K562 (cell line): ENCODE measurements around the gene CMBL. TPM values are rescaled to one million over a fixed set of nuclear protein-coding genes. Genes with fewer than 3 reads are reported as not detected.

Experiments
- ATF1 ChIP-seq, 2 experiments: fragments of 450-650 bp in 1 of 2; IDR thresholded peaks; 2 replicates each; pipeline ENCODE4 v1.6.1; 2016; ENCODE audit warnings: missing compliant biosample characterization in 1 of 2, missing genetic modification characterization in 1 of 2
- EHMT2 ChIP-seq: fragments of 450-650 bp; IDR thresholded peaks from 2 replicates; pipeline ENCODE4 v1.6.1; 2018; ENCODE audit warnings: antibody characterized with exemption
- EP300 ChIP-seq: IDR thresholded peaks from 2 replicates; pipeline ENCODE4 v1.6.1; 2012; ENCODE audit warnings: low read length, improper control_type of control experiment
- ESRRA ChIP-seq: fragments of 450-650 bp; IDR thresholded peaks from 2 replicates; pipeline ENCODE4 v1.6.1; 2014; ENCODE audit warnings: low read depth, mild to moderate bottlenecking, moderate library complexity, borderline replicate concordance
- FOXJ2 ChIP-seq: fragments of 200-800 bp; sonication (Bioruptor generic); IDR thresholded peaks from 2 replicates; pipeline ENCODE4 v1.6.1; 2016; ENCODE audit warnings: missing genetic modification characterization, missing compliant biosample characterization
- FOXK1 ChIP-seq: sonication (generic); formaldehyde crosslinking; IDR thresholded peaks from 2 replicates; pipeline ENCODE4 v1.8.0; 2022; ENCODE audit warnings: missing genetic modification reagents, mild to moderate bottlenecking, borderline replicate concordance
- HNRNPH1 ChIP-seq: fragments of 200-400 bp; formaldehyde crosslinking; optimal IDR thresholded peaks from 2 replicates; pipeline ENCODE3; 2017; ENCODE audit warnings: low read depth, mild to moderate bottlenecking, low read length, moderate library complexity
- JUN ChIP-seq, 2 experiments: sonication (generic) in 1 of 2; formaldehyde crosslinking in 1 of 2; IDR thresholded peaks; 2 replicates each; pipeline versions ENCODE4 v1.6.1 to v1.8.0; 2012 to 2022; ENCODE audit warnings: borderline replicate concordance in 2 of 2, mild to moderate bottlenecking in 2 of 2, improper control_type of control experiment in 1 of 2, low read depth in 1 of 2, low read length in 1 of 2, missing genetic modification reagents in 1 of 2
- JUNB ChIP-seq: fragments of 450-650 bp; formaldehyde crosslinking; conservative IDR thresholded peaks from 2 replicates; pipeline ENCODE4 v1.4.0; 2020; ENCODE audit warnings: mild to moderate bottlenecking
- LCOR ChIP-seq: sonication (generic); formaldehyde crosslinking; IDR thresholded peaks from 2 replicates; pipeline ENCODE4 v1.8.0; 2022; ENCODE audit warnings: mild to moderate bottlenecking, missing genetic modification reagents
- MEF2D ChIP-seq: conservative IDR thresholded peaks from 2 replicates; pipeline ENCODE4 v1.6.1; 2016; ENCODE audit warnings: low read depth, missing genetic modification characterization, missing compliant biosample characterization
- MTF1 ChIP-seq: fragments of 250-450 bp; sonication (Bioruptor Pico); IDR thresholded peaks from 2 replicates; pipeline ENCODE4 v1.9.0; 2021; ENCODE audit warnings: moderate library complexity, mild to moderate bottlenecking, inconsistent platforms, borderline replicate concordance
- NFE2L1 ChIP-seq: fragments of 450-650 bp; IDR thresholded peaks from 2 replicates; pipeline ENCODE4 v1.6.1; 2016; ENCODE audit warnings: missing genetic modification characterization, low read depth, mild to moderate bottlenecking, missing compliant biosample characterization, moderate library complexity, borderline replicate concordance
- NR2C1 ChIP-seq, 2 experiments: fragments of 450-650 bp; IDR thresholded peaks; 2 replicates each; pipeline ENCODE4 v1.6.1; 2017; ENCODE audit warnings: mild to moderate bottlenecking in 2 of 2, antibody characterized with exemption in 1 of 2, inconsistent platforms in 1 of 2, missing compliant biosample characterization in 1 of 2, missing genetic modification characterization in 1 of 2
- NRF1 ChIP-seq, 2 experiments: fragments of 450-650 bp; IDR thresholded peaks in 1 of 2; conservative IDR thresholded peaks in 1 of 2; 2 replicates each; pipeline ENCODE4 v1.6.1; 2014; ENCODE audit warnings: mild to moderate bottlenecking in 2 of 2
- SMAD3 ChIP-seq: fragments of 450-650 bp; formaldehyde crosslinking; conservative IDR thresholded peaks from 2 replicates; pipeline ENCODE4 v1.4.0; 2020; ENCODE audit warnings: mild to moderate bottlenecking
- ZBTB8A ChIP-seq: fragments of 450-650 bp; IDR thresholded peaks from 2 replicates; pipeline ENCODE4 v1.6.1; 2018; ENCODE audit warnings: mild to moderate bottlenecking, moderate library complexity; ENCODE audit not compliant: partially characterized antibody
- ZNF23 ChIP-seq: fragments of 250-450 bp; sonication (Bioruptor Pico); IDR thresholded peaks from 2 replicates; pipeline ENCODE4 v1.4.0; 2020; ENCODE audit warnings: mild to moderate bottlenecking
- ZNF3 ChIP-seq: fragments of 250-450 bp; sonication (Bioruptor Pico); IDR thresholded peaks from 2 replicates; pipeline ENCODE4 v1.5.0; 2021; ENCODE audit warnings: mild to moderate bottlenecking, moderate library complexity
- ZNF41 ChIP-seq: fragments of 250-450 bp; sonication (Bioruptor Pico); conservative IDR thresholded peaks from 2 replicates; pipeline ENCODE4 v1.4.0; 2020; ENCODE audit warnings: mild to moderate bottlenecking
- ZNF707 ChIP-seq: fragments of 250-450 bp; sonication (Bioruptor Pico); conservative IDR thresholded peaks from 2 replicates; pipeline ENCODE4 v1.8.0; 2022; ENCODE audit warnings: inconsistent platforms, mild to moderate bottlenecking, moderate library complexity
- polyA plus RNA-seq, 8 experiments: library from polyadenylated mRNA; depleted of rRNA in 4 of 8; stranded (reverse) in 5 of 8; unstranded in 3 of 8; fragments of >200 nt; fragmentation: Nextera tagmentation in 2 of 8; fragmentation: Illumina TruSeq in 1 of 8; extraction: Ambion mirVana in 2 of 8; extraction: Trizol in 1 of 8; gene quantifications; 2 replicates each; pipeline versions ENCODE4 v1.2.1 to v1.2.3, GENCODE V29; 2011 to 2014; ENCODE audit warnings: inconsistent platforms in 1 of 8, missing spikeins in 1 of 8
- total RNA-seq, 7 experiments: library from RNA; depleted of rRNA in 6 of 7; stranded (reverse); fragments of >200 nt in 6 of 7; fragmentation: Illumina TruSeq in 2 of 7; extraction: Trizol in 2 of 7; gene quantifications; 2 replicates each; pipeline versions ENCODE4 v1.2.1 to v1.2.3, GENCODE V29; 2011 to 2021; ENCODE audit warnings: low replicate concordance in 1 of 7
- TF ChIP-seq, protein P1 (sequence below): fragments of 250-450 bp; sonication (Bioruptor Pico); IDR thresholded peaks from 2 replicates; pipeline ENCODE4 v1.4.0; 2020; ENCODE audit warnings: mild to moderate bottlenecking
- TF ChIP-seq, protein P2 (sequence below), 3 experiments: IDR thresholded peaks in 2 of 3; conservative IDR thresholded peaks in 1 of 3; 2 replicates each; pipeline ENCODE4 v1.5.1; 2011 to 2012; ENCODE audit warnings: low read length in 3 of 3, mild to moderate bottlenecking in 3 of 3, control low read depth in 2 of 3, improper control_type of control experiment in 1 of 3, inconsistent platforms in 1 of 3, low read depth in 1 of 3, mixed read lengths in 1 of 3, moderate library complexity in 1 of 3; ENCODE audit not compliant: insufficient read depth in 2 of 3

CMBL gene
- total and polyA plus RNA-seq, 9 of the 15 experiments (the other 6 are each of a cell fraction or from before 2014, with no cell fraction given) = 22.6 to 192 (median 71.1) TPM

DNA sequence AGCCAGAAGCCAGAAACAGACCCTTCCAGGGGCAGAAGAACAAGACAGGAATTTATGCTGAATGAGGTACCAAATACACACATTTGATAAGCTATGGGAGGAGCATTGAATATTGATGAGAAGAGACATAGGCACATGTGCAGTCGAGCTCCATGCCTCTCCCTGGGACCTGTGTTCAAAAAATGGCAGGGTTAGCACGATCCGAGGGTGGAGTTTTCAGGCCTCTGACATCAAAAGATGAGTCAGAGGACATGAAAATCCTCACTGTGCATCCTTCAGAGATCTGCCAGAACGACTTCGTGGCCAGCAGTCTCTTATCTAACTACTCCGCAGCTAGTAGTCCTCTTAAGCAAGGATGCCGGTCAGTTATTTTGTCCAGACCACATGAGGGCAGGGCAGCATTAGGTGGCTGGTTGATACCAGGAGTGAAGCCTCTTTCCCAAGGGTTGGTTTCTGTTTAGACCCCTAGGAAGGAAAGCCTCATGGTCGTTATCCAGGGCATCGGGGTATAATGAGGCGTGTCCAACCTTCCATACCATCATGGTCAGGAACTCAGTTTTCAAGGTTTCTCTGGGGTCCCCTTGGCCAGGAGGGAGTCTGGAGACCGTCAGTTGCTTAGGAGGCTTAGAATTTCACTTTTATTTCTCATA lies 11.6 kb upstream of the CMBL start (continued):
- TF ChIP-seq, protein P1, sequence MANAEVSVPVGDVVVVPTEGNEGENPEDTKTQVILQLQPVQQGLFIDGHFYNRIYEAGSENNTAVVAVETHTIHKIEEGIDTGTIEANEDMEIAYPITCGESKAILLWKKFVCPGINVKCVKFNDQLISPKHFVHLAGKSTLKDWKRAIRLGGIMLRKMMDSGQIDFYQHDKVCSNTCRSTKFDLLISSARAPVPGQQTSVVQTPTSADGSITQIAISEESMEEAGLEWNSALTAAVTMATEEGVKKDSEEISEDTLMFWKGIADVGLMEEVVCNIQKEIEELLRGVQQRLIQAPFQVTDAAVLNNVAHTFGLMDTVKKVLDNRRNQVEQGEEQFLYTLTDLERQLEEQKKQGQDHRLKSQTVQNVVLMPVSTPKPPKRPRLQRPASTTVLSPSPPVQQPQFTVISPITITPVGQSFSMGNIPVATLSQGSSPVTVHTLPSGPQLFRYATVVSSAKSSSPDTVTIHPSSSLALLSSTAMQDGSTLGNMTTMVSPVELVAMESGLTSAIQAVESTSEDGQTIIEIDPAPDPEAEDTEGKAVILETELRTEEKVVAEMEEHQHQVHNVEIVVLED (CRISPR knock-in tag) = no peak
- TF ChIP-seq MEF2D (0 out of 2 replicates have a peak, but pooled peaks have one; percentile 18), JUN (IDR thresholded peaks at IDR 0.05; ENCODE audit: borderline replicate concordance, low read depth, low read length) (peak; percentile 92; the same call in 1 of the 2 replicates), JUN (CRISPR knock-in tag; IDR thresholded peaks at IDR 0.05; ENCODE audit: borderline replicate concordance) (no peak), ZNF41 (CRISPR knock-in tag) (no peak), MTF1 (CRISPR knock-in tag) (no peak), ZNF3 (CRISPR knock-in tag) (no peak), JUNB (peak; percentile 55; the same call in 1 of the 2 replicates), LCOR (CRISPR knock-in tag) (peak; percentile 96), FOXJ2 (tag) (no peak), SMAD3 (CRISPR knock-in tag) (no peak), ZNF707 (CRISPR knock-in tag) (no peak), ESRRA (peak; percentile 38; the same call in 1 of the 2 replicates), ZNF23 (CRISPR knock-in tag) (no peak), ZBTB8A (no peak), FOXK1 (CRISPR knock-in tag) (no peak), NR2C1 (IDR thresholded peaks at IDR 0.05) (0 out of 2 replicates have a peak, but pooled peaks have one; percentile 9), NR2C1 (tag; IDR thresholded peaks at IDR 0.05) (no peak), HNRNPH1 (no peak), EP300 (peak; percentile 79), ATF1 (CRISPR knock-in tag; IDR thresholded peaks at IDR 0.05) (no peak), ATF1 (tag; IDR thresholded peaks at IDR 0.05) (peak; percentile 78), NRF1 (conservative IDR thresholded peaks at IDR 0.05 in 1 of 2, IDR thresholded peaks at IDR 0.05 in 1 of 2) (peak; percentile 23 to 44; a peak in 3 of 4 replicates), NFE2L1 (tag) (no peak), EHMT2 (no peak)
- TF ChIP-seq, protein P2, sequence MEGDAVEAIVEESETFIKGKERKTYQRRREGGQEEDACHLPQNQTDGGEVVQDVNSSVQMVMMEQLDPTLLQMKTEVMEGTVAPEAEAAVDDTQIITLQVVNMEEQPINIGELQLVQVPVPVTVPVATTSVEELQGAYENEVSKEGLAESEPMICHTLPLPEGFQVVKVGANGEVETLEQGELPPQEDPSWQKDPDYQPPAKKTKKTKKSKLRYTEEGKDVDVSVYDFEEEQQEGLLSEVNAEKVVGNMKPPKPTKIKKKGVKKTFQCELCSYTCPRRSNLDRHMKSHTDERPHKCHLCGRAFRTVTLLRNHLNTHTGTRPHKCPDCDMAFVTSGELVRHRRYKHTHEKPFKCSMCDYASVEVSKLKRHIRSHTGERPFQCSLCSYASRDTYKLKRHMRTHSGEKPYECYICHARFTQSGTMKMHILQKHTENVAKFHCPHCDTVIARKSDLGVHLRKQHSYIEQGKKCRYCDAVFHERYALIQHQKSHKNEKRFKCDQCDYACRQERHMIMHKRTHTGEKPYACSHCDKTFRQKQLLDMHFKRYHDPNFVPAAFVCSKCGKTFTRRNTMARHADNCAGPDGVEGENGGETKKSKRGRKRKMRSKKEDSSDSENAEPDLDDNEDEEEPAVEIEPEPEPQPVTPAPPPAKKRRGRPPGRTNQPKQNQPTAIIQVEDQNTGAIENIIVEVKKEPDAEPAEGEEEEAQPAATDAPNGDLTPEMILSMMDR (IDR thresholded peaks at IDR 0.05 in 2 of 3, conservative IDR thresholded peaks at IDR 0.05 in 1 of 3; ENCODE audit: insufficient read depth in 2 of 3, low read depth in 1 of 3, low read length in 3 of 3) = peak; percentile 73 to 85 (median 83)
